SK-N-SH (cell line): Measurements from ENCODE around the gene GDPD5. TPM values are rescaled to one million over a fixed set of nuclear protein-coding genes. Genes with fewer than 3 reads are reported as not detected.

Experiments
- CTCF ChIA-PET: fragments of 300-600, 350-600 bp; formaldehyde crosslinking; extraction: SDS; loops from one replicate; lab custom pipeline; 2021; lab: Yijun Ruan, JAX
- POLR2A ChIA-PET: fragments of 350-600 bp; sonication (Branson Sonifier 250); formaldehyde crosslinking; extraction: SDS; loops from one replicate; lab custom pipeline; 2020; ENCODE audit warnings: antibody characterized with exemption, inconsistent platforms; lab: Yijun Ruan, JAX
- DNase-seq: peaks from one replicate; pipeline ENCODE4 v3.0.0; 2012
- H2AFZ ChIP-seq: fragments of 200-600 bp; sonication (generic); 2 replicates; pipeline ENCODE4 v1.8.1; 2016; ENCODE audit warnings: antibody characterized with exemption, mild to moderate bottlenecking, low read depth
- H3F3A ChIP-seq: fragments of 200-600 bp; sonication (generic); replicated peaks from 2 replicates; pipeline ENCODE3; 2016; ENCODE audit warnings: antibody characterized with exemption, mild to moderate bottlenecking; ENCODE audit not compliant: insufficient read depth
- H3K27ac ChIP-seq, 2 experiments: fragments of 200-500 bp in 1 of 2; fragments of 200-600 bp in 1 of 2; sonication (Bioruptor generic) in 1 of 2; sonication (generic), shearing (Covaris generic) in 1 of 2; 2 replicates each; pipeline versions ENCODE4 v1.5.1 to v1.6.1; 2014 to 2016; ENCODE audit warnings: low read depth in 2 of 2, inconsistent platforms in 1 of 2, low read length in 1 of 2, mild to moderate bottlenecking in 1 of 2, mixed read lengths in 1 of 2
- H3K27me3 ChIP-seq: fragments of 200-600 bp; sonication (generic), shearing (Covaris generic); 2 replicates; pipeline ENCODE4 v1.6.1; 2016; ENCODE audit warnings: mixed run types; ENCODE audit not compliant: insufficient read depth
- H3K36me3 ChIP-seq, 2 experiments: fragments of 200-500 bp in 1 of 2; fragments of 200-600 bp in 1 of 2; sonication (Bioruptor generic) in 1 of 2; sonication (generic) in 1 of 2; replicated peaks in 1 of 2; 2 replicates each; pipeline versions ENCODE3 to v1.5.1; 2014 to 2016; ENCODE audit warnings: low read length in 1 of 2, mild to moderate bottlenecking in 1 of 2; ENCODE audit not compliant: insufficient read depth in 2 of 2, control insufficient read depth in 1 of 2
- H3K4me1 ChIP-seq, 2 experiments: fragments of 200-500 bp in 1 of 2; fragments of 200-600 bp in 1 of 2; sonication (Bioruptor generic) in 1 of 2; sonication (generic), shearing (Covaris generic) in 1 of 2; 2 replicates each; pipeline versions ENCODE4 v1.5.1 to v1.6.1; 2014 to 2016; ENCODE audit warnings: low read depth in 1 of 2, low read length in 1 of 2, mixed run types in 1 of 2; ENCODE audit not compliant: insufficient read depth in 2 of 2, control insufficient read depth in 1 of 2
- H3K4me2 ChIP-seq: fragments of 200-600 bp; sonication (generic), shearing (Covaris generic); 2 replicates; pipeline ENCODE4 v1.6.1; 2017; ENCODE audit warnings: mixed run types
- H3K4me3 ChIP-seq, 2 experiments: fragments of 200-500 bp in 1 of 2; fragments of 200-600 bp in 1 of 2; sonication (Bioruptor generic) in 1 of 2; sonication (generic), shearing (Covaris generic) in 1 of 2; 2 replicates each; pipeline versions ENCODE4 v1.5.1 to v1.8.1; 2014 to 2016; ENCODE audit warnings: low read depth in 2 of 2, inconsistent platforms in 1 of 2, low read length in 1 of 2, mild to moderate bottlenecking in 1 of 2, mixed read lengths in 1 of 2, moderate library complexity in 1 of 2
- H3K79me2 ChIP-seq: fragments of 200-600 bp; sonication (generic); 2 replicates; pipeline ENCODE4 v1.8.1; 2017; ENCODE audit warnings: mild to moderate bottlenecking; ENCODE audit not compliant: insufficient read depth
- H3K9ac ChIP-seq: fragments of 200-600 bp; sonication (generic); 2 replicates; pipeline ENCODE4 v1.6.1; 2017; ENCODE audit warnings: mixed run types
- H3K9me2 ChIP-seq: fragments of 200-600 bp; sonication (generic); 2 replicates; pipeline ENCODE4 v1.6.1; 2017; ENCODE audit warnings: mixed run types
- H3K9me3 ChIP-seq: fragments of 200-600 bp; sonication (generic); 2 replicates; pipeline ENCODE4 v1.6.1; 2017; ENCODE audit warnings: mixed run types, mild to moderate bottlenecking, moderate library complexity
- H4K20me1 ChIP-seq: fragments of 200-600 bp; sonication (generic); 2 replicates; pipeline ENCODE4 v1.6.1; 2017; ENCODE audit warnings: mild to moderate bottlenecking, mixed run types; ENCODE audit not compliant: insufficient read depth
- CTCF ChIP-seq: fragments of 200-600 bp; sonication (generic); IDR thresholded peaks from 2 replicates; pipeline ENCODE4 v1.6.1; 2017; ENCODE audit warnings: antibody characterized with exemption, mild to moderate bottlenecking, moderate library complexity
- EZH2phosphoT487 ChIP-seq: fragments of 200-600 bp; sonication (generic); IDR thresholded peaks from 2 replicates; pipeline ENCODE4 v1.6.1; 2017; ENCODE audit warnings: low read depth, mixed run types, mild to moderate bottlenecking, antibody characterized with exemption, moderate library complexity, borderline replicate concordance
- FOXM1 ChIP-seq: IDR thresholded peaks from 2 replicates; pipeline ENCODE4 v1.4.0; 2012; ENCODE audit warnings: low read depth, mild to moderate bottlenecking
- NFIC ChIP-seq: IDR thresholded peaks from 2 replicates; pipeline ENCODE4 v1.4.0; 2012; ENCODE audit warnings: borderline replicate concordance
- REST ChIP-seq: IDR thresholded peaks from 2 replicates; pipeline ENCODE4 v1.6.1; 2012; ENCODE audit warnings: mild to moderate bottlenecking, low read depth, low read length, moderate library complexity
- RFX5 ChIP-seq: IDR thresholded peaks from 2 replicates; pipeline ENCODE4 v1.6.1; 2012; ENCODE audit warnings: mild to moderate bottlenecking, improper control_type of control experiment, low read length
- RXRA ChIP-seq: IDR thresholded peaks from 2 replicates; pipeline ENCODE4 v1.4.0; 2012; ENCODE audit warnings: low read depth, mild to moderate bottlenecking, borderline replicate concordance
- SIN3A ChIP-seq: IDR thresholded peaks from 2 replicates; pipeline ENCODE4 v1.6.1; 2012; ENCODE audit warnings: low read depth, mild to moderate bottlenecking, low read length, moderate library complexity, borderline replicate concordance
- TCF12 ChIP-seq: IDR thresholded peaks from 2 replicates; pipeline ENCODE4 v1.4.0; 2012
- TEAD4 ChIP-seq: IDR thresholded peaks from 2 replicates; pipeline ENCODE4 v1.4.0; 2012; ENCODE audit warnings: mild to moderate bottlenecking, borderline replicate concordance; ENCODE audit not compliant: insufficient read depth
- USF2 ChIP-seq: fragments of 150-350 bp; IDR thresholded peaks from 2 replicates; pipeline ENCODE4 v1.6.1; 2017; ENCODE audit warnings: antibody characterized with exemption, low read length, low read depth, borderline replicate concordance
- YY1 ChIP-seq: IDR thresholded peaks from 2 replicates; pipeline ENCODE4 v1.4.0; 2012; ENCODE audit warnings: low read depth, mild to moderate bottlenecking
- ZBTB33 ChIP-seq: IDR thresholded peaks from 2 replicates; pipeline ENCODE4 v1.4.0; 2012; ENCODE audit warnings: low read depth, borderline replicate concordance
- WGBS: methylation state at CpG from one replicate; pipeline ENCODE4 v1.1.6; 2017; ENCODE audit warnings: low lambda C conversion rate; 5-methylcytosine and 5-hydroxymethylcytosine counted together
- polyA plus RNA-seq, 3 experiments: library from polyadenylated mRNA; depleted of rRNA; stranded (reverse); fragments of >200 nt; gene quantifications; 2 replicates each; pipeline ENCODE4 v1.2.3, GENCODE V29; 2012

Gene GDPD5
- polyA plus RNA-seq, 1 of the 3 experiments (the other 2 are of a cell fraction), result 2.2 TPM

- H3K36me3 ChIP-seq, result no peaks in the 10 kb centered on the region
- TF ChIP-seq CTCF (no peak), FOXM1 (no peak), SIN3A (no peak), REST (no peak), TEAD4 (no peak), EZH2phosphoT487 (no peak), YY1 (no peak), NFIC (no peak), TCF12 (no peak), RXRA (no peak), USF2 (no peak), RFX5 (no peak), ZBTB33 (no peak)
These were observed 27.0 kb downstream of the GDPD5 start for GRCh38 chr11:75498556-75499255.

More at GRCh38 chr11:75498556-75499255, 27.0 kb downstream of the GDPD5 start:
- Histone ChIP-seq H3K9me3 (no peaks in the 10 kb centered on the region), H3K27me3 (no peaks in the 10 kb centered on the region), H3F3A (peaks cover 12% of the 10 kb centered on the region), H3K4me2 (peak overlapping the region; percentile 61), H4K20me1 (no peaks in the 10 kb centered on the region), H3K9me2 (no peaks in the 10 kb centered on the region), H3K9ac (no peak overlapping the region), H3K79me2 (no peaks in the 10 kb centered on the region), H3K4me1 (peaks cover 0 to 12% of the 10 kb centered on the region in 2 experiments; a peak in 2 of 4 replicates), H3K4me3 (no peak overlapping the region), H3K27ac (peak overlapping the region in 1 of 2 experiments; percentile 39; a peak in 2 of 4 replicates), H2AFZ (no peak overlapping the region)
- ChIA-PET CTCF (interaction anchor here (1.3 to 4.9 kb wide), 3 partner anchors 24 to 54 kb away, joined by 3 to 28 read pairs (median 7); no protein-coding TSS in a partner anchor), POLR2A (no interaction called here)
- WGBS, result 71% methylated on average over 4 of the region's 4 CpGs
- DNase-seq, result no peak
